ENCODE measurements around the gene RHOT2. TPM values are rescaled to one million over a fixed set of nuclear protein-coding genes. Genes with fewer than 3 reads are reported as not detected.

Gene RHOT2
- total RNA-seq, 1 experiment from 2014 or later: 97.4 TPM

Other genes with a start within 250 kb of the RHOT2 start
- 17.3 to 23.6 TPM (median 20.1 TPM) in 5 replicates for gene RAB11FIP3, start 242.5 kb upstream of the RHOT2 start, total RNA-seq (2022; extraction: Qiagen RNA extraction; ENCODE audit: low read depth)
- gene CAPN15, start 140.4 kb upstream of the RHOT2 start, total RNA-seq (2022; extraction: Qiagen RNA extraction; ENCODE audit: low read depth): 45.7 to 81.9 TPM (median 75.8 TPM) in 5 replicates
- gene PRR35, start 107.7 kb upstream of the RHOT2 start, total RNA-seq (2022; extraction: Qiagen RNA extraction; ENCODE audit: low read depth): 0.08 to 0.20 TPM (median 0.09 TPM) in 3 of 5 replicates, not detected in the others
- gene NHLRC4, start 101.1 kb upstream of the RHOT2 start, total RNA-seq (2022; extraction: Qiagen RNA extraction; ENCODE audit: low read depth): 0.12 to 0.23 TPM (median 0.21 TPM) in 5 replicates
- 28.6 to 41.6 TPM (median 36.3 TPM) in 5 replicates for gene PIGQ, start 98.2 kb upstream of the RHOT2 start, total RNA-seq (2022; extraction: Qiagen RNA extraction; ENCODE audit: low read depth)
- 13.7 to 19.3 TPM (median 16.9 TPM) in 5 replicates for gene RAB40C, start 78.1 kb upstream of the RHOT2 start, total RNA-seq (2022; extraction: Qiagen RNA extraction; ENCODE audit: low read depth)
- gene WFIKKN1, start 37.1 kb upstream of the RHOT2 start, total RNA-seq (2022; extraction: Qiagen RNA extraction; ENCODE audit: low read depth): 0.13 to 0.23 TPM (median 0.16 TPM) in 4 of 5 replicates, not detected in the other
- 70.5 to 143 TPM (median 129 TPM) in 5 replicates for gene METTL26, start 31.8 kb upstream of the RHOT2 start, total RNA-seq (2022; extraction: Qiagen RNA extraction; ENCODE audit: low read depth)
- 18.7 to 43.8 TPM (median 40.3 TPM) in 5 replicates for gene MCRIP2, start 26.3 kb upstream of the RHOT2 start, total RNA-seq (2022; extraction: Qiagen RNA extraction; ENCODE audit: low read depth)
- gene WDR90, start 18.8 kb upstream of the RHOT2 start, total RNA-seq (2022; extraction: Qiagen RNA extraction; ENCODE audit: low read depth): 16.8 to 31.5 TPM (median 24.8 TPM) in 5 replicates
- 1.0 to 1.6 TPM (median 1.5 TPM) in 5 replicates for gene RHBDL1, start 7.5 kb downstream of the RHOT2 start, total RNA-seq (2022; extraction: Qiagen RNA extraction; ENCODE audit: low read depth)
- gene STUB1, start 12.3 kb downstream of the RHOT2 start, total RNA-seq (2022; extraction: Qiagen RNA extraction; ENCODE audit: low read depth): 78.9 to 127 TPM (median 111 TPM) in 5 replicates
- 68.3 to 83.7 TPM (median 79.8 TPM) in 5 replicates for gene JMJD8, start 16.2 kb downstream of the RHOT2 start, total RNA-seq (2022; extraction: Qiagen RNA extraction; ENCODE audit: low read depth)
- 4.9 to 7.4 TPM (median 6.3 TPM) in 5 replicates for gene WDR24, start 22.3 kb downstream of the RHOT2 start, total RNA-seq (2022; extraction: Qiagen RNA extraction; ENCODE audit: low read depth)
- gene FBXL16, start 37.7 kb downstream of the RHOT2 start, total RNA-seq (2022; extraction: Qiagen RNA extraction; ENCODE audit: low read depth): 1.8 to 3.2 TPM (median 2.6 TPM) in 5 replicates
- 64.1 to 206 TPM (median 188 TPM) in 5 replicates for gene METRN, start 47.0 kb downstream of the RHOT2 start, total RNA-seq (2022; extraction: Qiagen RNA extraction; ENCODE audit: low read depth)
- gene ANTKMT, start 53.0 kb downstream of the RHOT2 start, total RNA-seq (2022; extraction: Qiagen RNA extraction; ENCODE audit: low read depth): 25.8 to 60.1 TPM (median 55.1 TPM) in 5 replicates
- gene CCDC78, start 58.3 kb downstream of the RHOT2 start, total RNA-seq (2022; extraction: Qiagen RNA extraction; ENCODE audit: low read depth): 3.7 to 7.1 TPM (median 5.7 TPM) in 5 replicates
- 13.4 to 18.6 TPM (median 16.8 TPM) in 5 replicates for gene HAGHL, start 59.0 kb downstream of the RHOT2 start, total RNA-seq (2022; extraction: Qiagen RNA extraction; ENCODE audit: low read depth)
- 16.7 to 26.8 TPM (median 22.7 TPM) in 5 replicates for gene CIAO3, start 72.9 kb downstream of the RHOT2 start, total RNA-seq (2022; extraction: Qiagen RNA extraction; ENCODE audit: low read depth)
- gene MSLN, start 92.6 kb downstream of the RHOT2 start, total RNA-seq (2022; extraction: Qiagen RNA extraction; ENCODE audit: low read depth): 1.4 to 3.1 TPM (median 2.8 TPM) in 5 replicates
- 31.5 to 55.5 TPM (median 49.7 TPM) in 5 replicates for gene RPUSD1, start 120.2 kb downstream of the RHOT2 start, total RNA-seq (2022; extraction: Qiagen RNA extraction; ENCODE audit: low read depth)
- 15.2 to 30.0 TPM (median 23.2 TPM) in 5 replicates for gene CHTF18, start 120.5 kb downstream of the RHOT2 start, total RNA-seq (2022; extraction: Qiagen RNA extraction; ENCODE audit: low read depth)
- not detected in 5 replicates for gene GNG13, start 132.6 kb downstream of the RHOT2 start, total RNA-seq (2022; extraction: Qiagen RNA extraction; ENCODE audit: low read depth)

Data from A549 treated with CpdA at 1 μM for 4 hours (cell line).